HepG2 (cell line): ENCODE results near the gene OLFM1. TPM values are rescaled to one million over a fixed set of nuclear protein-coding genes. Genes with fewer than 3 reads are reported as not detected.

Experiments used
- ATAC-seq: fragments of 200-7000 bp; cut with Tn5 transposase; 3 replicates; pipeline ENCODE4 v1.9.1; 2020; ENCODE audit warnings: mild to moderate bottlenecking, moderate library complexity
- BruUV-seq: library from RNA; stranded (reverse); fragments of 400-500 nt; replicated peaks from 2 replicates; lab custom pipeline; 2021; lab: Mats Ljungman, UMichigan
- CTCF ChIA-PET: fragments of 300-600 bp; formaldehyde crosslinking; extraction: SDS; loops from one replicate; lab custom pipeline; 2021; ENCODE audit warnings: low total read pairs, inconsistent platforms, low intra/inter-chr PET ratio; lab: Yijun Ruan, JAX
- POLR2A ChIA-PET: fragments of 350-600 bp; sonication (Branson Sonifier 250); formaldehyde crosslinking; loops from one replicate; lab custom pipeline; 2020; ENCODE audit warnings: antibody characterized with exemption, inconsistent platforms; lab: Yijun Ruan, JAX
- DNase-seq: peaks from one replicate; pipeline ENCODE4 v3.0.0-alpha.2; 2015; ENCODE audit warnings: low spot score
- FAIRE-seq: peaks from 3 replicates; lab custom pipeline; 2011; peaks lifted over from hg19 to GRCh38; lab: Jason Lieb, UNC
- H2AFZ ChIP-seq: one replicate; pipeline ENCODE4 v1.6.1; 2011; ENCODE audit warnings: low read length, inconsistent platforms
- H3K27ac ChIP-seq: fragments of 300-600 bp; 3 replicates; pipeline ENCODE4 v1.8.0; 2011; ENCODE audit warnings: mixed run types, mild to moderate bottlenecking, mixed read lengths, low read length, inconsistent platforms; ENCODE audit not compliant: insufficient read depth; ENCODE audit errors: extremely low read length
- H3K27me3 ChIP-seq, 2 experiments: fragments of 200-600 bp in 1 of 2; 2 replicates in 1 of 2; 3 replicates in 1 of 2; pipeline versions ENCODE4 v1.6.0 to v1.8.0; 2011; ENCODE audit warnings: low read length in 2 of 2, mild to moderate bottlenecking in 2 of 2, moderate library complexity in 2 of 2, inconsistent platforms in 1 of 2; ENCODE audit not compliant: insufficient read depth in 2 of 2, control insufficient read depth in 1 of 2
- H3K36me3 ChIP-seq, 2 experiments: fragments of 200-600 bp in 1 of 2; replicated peaks in 1 of 2; 2 replicates in 1 of 2; 3 replicates in 1 of 2; pipeline versions ENCODE4 v1.5.1 to v1.8.0; 2011; ENCODE audit warnings: low read length in 2 of 2, inconsistent platforms in 1 of 2; ENCODE audit not compliant: insufficient read depth in 2 of 2, control insufficient read depth in 1 of 2
- H3K4me1 ChIP-seq: 2 replicates; pipeline ENCODE4 v1.5.1; 2012; ENCODE audit warnings: low read length, inconsistent platforms; ENCODE audit not compliant: insufficient read depth
- H3K4me2 ChIP-seq: 2 replicates; pipeline ENCODE4 v1.6.0; 2011; ENCODE audit warnings: low read depth, low read length, inconsistent platforms
- H3K4me3 ChIP-seq, 3 experiments: fragments of 200-600 bp in 1 of 3; sonication (generic), shearing (Covaris generic) in 1 of 3; replicated peaks in 1 of 3; 2 replicates each; pipeline ENCODE4 v1.5.1; 2011 to 2016; ENCODE audit warnings: low read length in 3 of 3, inconsistent platforms in 2 of 3, low read depth in 2 of 3, mild to moderate bottlenecking in 2 of 3, control low read depth in 1 of 3, mixed read lengths in 1 of 3; ENCODE audit not compliant: insufficient read depth in 1 of 3
- H3K79me2 ChIP-seq: one replicate; pipeline ENCODE4 v1.6.1; 2011; ENCODE audit warnings: low read length, inconsistent platforms; ENCODE audit not compliant: insufficient read depth
- H3K9ac ChIP-seq: 2 replicates; pipeline ENCODE4 v1.6.0; 2011; ENCODE audit warnings: mild to moderate bottlenecking, low read depth, low read length, inconsistent platforms; ENCODE audit not compliant: insufficient read depth
- H3K9me3 ChIP-seq: 2 replicates; pipeline ENCODE4 v1.5.1; 2012; ENCODE audit warnings: mild to moderate bottlenecking, low read length
- H4K20me1 ChIP-seq: 2 replicates; pipeline ENCODE4 v1.6.0; 2011; ENCODE audit warnings: inconsistent platforms, mild to moderate bottlenecking, low read length, moderate library complexity; ENCODE audit not compliant: insufficient read depth
- ATAD3A ChIP-seq: sonication (generic); formaldehyde crosslinking; IDR thresholded peaks from 2 replicates; pipeline ENCODE4 v1.4.0; 2020; ENCODE audit warnings: missing genetic modification reagents
- KDM4B ChIP-seq: sonication (generic); formaldehyde crosslinking; IDR thresholded peaks from 2 replicates; pipeline ENCODE4 v1.4.0; 2020; ENCODE audit warnings: missing genetic modification reagents
- RXRA ChIP-seq: sonication (generic); formaldehyde crosslinking; IDR thresholded peaks from 2 replicates; pipeline ENCODE4 v1.5.1; 2020; ENCODE audit warnings: missing genetic modification reagents
- WGBS: methylation state at CpG from one replicate; pipeline ENCODE4 v1.1.6; 2017; ENCODE audit warnings: low lambda C conversion rate; 5-methylcytosine and 5-hydroxymethylcytosine counted together
- in situ Hi-C: cut with HindIII; loops from 2 replicates; pipeline ENCODE4 v1.10.0; 2017; ENCODE audit warnings: low pct_unique_long_range_greater_than_20kb; ENCODE audit not compliant: extremely low pct_ligation_motif_present
- intact Hi-C: fragments of 100-400 bp; cut with micrococcal nuclease; formaldehyde crosslinking; loops from one replicate; pipeline ENCODE4 v1.10.0; 2022; ENCODE audit not compliant: unreplicated experiment
- polyA plus RNA-seq, 8 experiments: library from polyadenylated mRNA; depleted of rRNA in 3 of 8; stranded (reverse) in 7 of 8; unstranded in 1 of 8; fragments of >200 nt; fragmentation: Illumina TruSeq in 4 of 8; extraction: Trizol in 4 of 8; gene quantifications; 2 replicates each; pipeline versions ENCODE4 v1.2.1 to v1.2.3, GENCODE V29; 2011 to 2016; ENCODE audit warnings: low read depth in 4 of 8, missing spikeins in 1 of 8, mixed read lengths in 1 of 8; ENCODE audit not compliant: insufficient read depth in 1 of 8
- total RNA-seq, 5 experiments: library from RNA; depleted of rRNA; stranded (reverse); fragments of >200 nt; fragmentation: Illumina TruSeq; extraction: Trizol; gene quantifications; 2 replicates each; pipeline ENCODE4 v1.2.3, GENCODE V29; 2016; ENCODE audit warnings: low read depth in 1 of 5
- TF ChIP-seq, protein P1 (sequence below): sonication (generic); formaldehyde crosslinking; IDR thresholded peaks from 2 replicates; pipeline ENCODE4 v1.4.0; 2020; ENCODE audit warnings: mild to moderate bottlenecking, missing genetic modification reagents, borderline replicate concordance

OLFM1 gene
- total and polyA plus RNA-seq, 2 of the 13 experiments (the other 11 are each of a cell fraction or from before 2014, with no cell fraction given), result not detected

DNA sequence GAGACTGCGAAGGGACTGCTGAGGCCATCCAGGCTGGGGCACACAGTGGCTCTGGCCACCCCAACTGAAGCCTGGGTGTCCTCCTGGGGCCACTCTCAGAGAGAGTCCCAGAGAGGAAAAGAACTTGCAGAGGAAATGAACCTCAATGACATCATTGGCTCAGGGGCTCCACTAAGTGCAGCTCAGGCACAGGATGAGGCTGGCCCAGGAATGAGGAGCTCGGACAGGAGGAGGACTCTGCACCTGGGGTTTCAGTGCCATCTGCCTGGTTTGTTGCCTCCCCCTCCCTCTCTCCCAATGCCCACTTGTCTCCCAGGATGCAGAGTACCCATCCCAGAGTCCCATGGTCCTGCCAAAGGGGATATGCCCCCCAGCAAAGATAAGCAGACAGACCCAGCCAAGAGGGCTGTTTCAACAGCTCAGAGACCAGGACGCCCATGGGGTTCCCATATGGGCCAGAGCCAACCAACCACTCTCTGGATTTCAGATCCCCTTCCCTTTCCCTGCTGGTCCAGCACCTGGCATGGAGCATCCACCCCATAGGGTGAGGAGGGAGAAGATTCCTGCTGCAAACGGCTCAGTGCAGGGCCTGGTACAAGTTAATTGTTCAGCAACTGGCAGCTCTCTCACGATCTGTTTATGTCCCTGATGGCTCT, 26.9 kb upstream of the OLFM1 start:
- CTCF ChIA-PET, result no interaction called here
- Histone ChIP-seq H3K9me3 (peaks cover 22% of the 10 kb centered on the region), H3K9ac (no peak overlapping the region), H4K20me1 (no peaks in the 10 kb centered on the region), H3K27me3 (no peaks in the 10 kb centered on the region), H3K79me2 (no peaks in the 10 kb centered on the region), H3K4me3 (no peak overlapping the region), H3K27ac (no peak overlapping the region), H3K4me1 (no peaks in the 10 kb centered on the region), H3K4me2 (no peak overlapping the region), H2AFZ (no peak overlapping the region), H3K36me3 (no peaks in the 10 kb centered on the region)
- 8% methylated on average over 2 of the region's 5 CpGs for WGBS
- intact Hi-C loops (no loop called here), in situ Hi-C loops (no loop called here)
- POLR2A ChIA-PET, result no interaction called here
- ATAC-seq (no peak), DNase-seq (no peak), FAIRE-seq (no peak)
- TF ChIP-seq, protein P1, sequence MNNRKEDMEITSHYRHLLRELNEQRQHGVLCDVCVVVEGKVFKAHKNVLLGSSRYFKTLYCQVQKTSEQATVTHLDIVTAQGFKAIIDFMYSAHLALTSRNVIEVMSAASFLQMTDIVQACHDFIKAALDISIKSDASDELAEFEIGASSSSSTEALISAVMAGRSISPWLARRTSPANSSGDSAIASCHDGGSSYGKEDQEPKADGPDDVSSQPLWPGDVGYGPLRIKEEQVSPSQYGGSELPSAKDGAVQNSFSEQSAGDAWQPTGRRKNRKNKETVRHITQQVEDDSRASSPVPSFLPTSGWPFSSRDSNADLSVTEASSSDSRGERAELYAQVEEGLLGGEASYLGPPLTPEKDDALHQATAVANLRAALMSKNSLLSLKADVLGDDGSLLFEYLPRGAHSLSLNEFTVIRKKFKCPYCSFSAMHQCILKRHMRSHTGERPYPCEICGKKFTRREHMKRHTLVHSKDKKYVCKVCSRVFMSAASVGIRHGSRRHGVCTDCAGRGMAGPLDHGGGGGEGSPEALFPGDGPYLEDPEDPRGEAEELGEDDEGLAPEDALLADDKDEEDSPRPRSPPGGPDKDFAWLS (CRISPR knock-in tag), result no peak
- TF ChIP-seq KDM4B (CRISPR knock-in tag), result no peak
- no peak for TF ChIP-seq RXRA (CRISPR knock-in tag)
- no TSS peak for BruUV-seq

DNA sequence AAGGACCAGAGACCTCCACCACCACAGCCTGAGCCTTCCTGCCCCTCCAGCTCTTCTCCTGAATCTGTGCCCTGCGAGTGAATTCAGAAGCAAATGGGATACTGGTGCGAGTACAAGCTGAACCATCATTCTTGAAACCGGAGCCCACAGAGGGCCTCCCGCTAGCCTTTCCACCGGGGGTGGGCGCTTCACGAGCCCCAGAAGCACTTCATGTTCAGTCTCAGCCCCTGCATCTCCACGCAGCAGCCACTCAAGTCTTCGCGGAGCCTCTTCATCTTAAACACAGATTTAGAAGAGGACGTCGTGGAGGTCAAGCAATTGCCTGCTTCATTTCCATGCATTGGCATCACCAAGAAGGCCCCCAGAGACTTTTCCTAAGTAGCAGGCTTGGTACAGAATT, 26.0 kb upstream of the OLFM1 start:
- H4K20me1 ChIP-seq, result no peaks in the 10 kb centered on the region
- H3K27me3 ChIP-seq, result no peaks in the 10 kb centered on the region
- H3K36me3 ChIP-seq, result no peaks in the 10 kb centered on the region
- no peak overlapping the region for H3K27ac ChIP-seq
- FAIRE-seq, result no peak
- in situ Hi-C loops, result no loop called here
- BruUV-seq, result no TSS peak
- intact Hi-C loops, result no loop called here
- no peak for ATAC-seq
- H3K9ac ChIP-seq, result no peak overlapping the region
- CTCF ChIA-PET, result no interaction called here
- no peak for DNase-seq
- H3K4me1 ChIP-seq, result no peaks in the 10 kb centered on the region
- peaks cover 22% of the 10 kb centered on the region for H3K9me3 ChIP-seq
- WGBS, result 47% methylated on average over 11 of the region's 12 CpGs
- H3K79me2 ChIP-seq, result no peaks in the 10 kb centered on the region
- no peak overlapping the region for H3K4me2 ChIP-seq
- H2AFZ ChIP-seq, result no peak overlapping the region
- POLR2A ChIA-PET, result no interaction called here
- no peak overlapping the region for H3K4me3 ChIP-seq
- no peak for TF ChIP-seq ATAD3A (CRISPR knock-in tag)
